ENCODE results near the gene RHPN2. TPM values are rescaled to one million over a fixed set of nuclear protein-coding genes. Genes with fewer than 3 reads are reported as not detected.

RHPN2 gene
- total RNA-seq, 4 donors from 2014 or later: 49.0 to 276 (median 74.3) TPM

DNA sequence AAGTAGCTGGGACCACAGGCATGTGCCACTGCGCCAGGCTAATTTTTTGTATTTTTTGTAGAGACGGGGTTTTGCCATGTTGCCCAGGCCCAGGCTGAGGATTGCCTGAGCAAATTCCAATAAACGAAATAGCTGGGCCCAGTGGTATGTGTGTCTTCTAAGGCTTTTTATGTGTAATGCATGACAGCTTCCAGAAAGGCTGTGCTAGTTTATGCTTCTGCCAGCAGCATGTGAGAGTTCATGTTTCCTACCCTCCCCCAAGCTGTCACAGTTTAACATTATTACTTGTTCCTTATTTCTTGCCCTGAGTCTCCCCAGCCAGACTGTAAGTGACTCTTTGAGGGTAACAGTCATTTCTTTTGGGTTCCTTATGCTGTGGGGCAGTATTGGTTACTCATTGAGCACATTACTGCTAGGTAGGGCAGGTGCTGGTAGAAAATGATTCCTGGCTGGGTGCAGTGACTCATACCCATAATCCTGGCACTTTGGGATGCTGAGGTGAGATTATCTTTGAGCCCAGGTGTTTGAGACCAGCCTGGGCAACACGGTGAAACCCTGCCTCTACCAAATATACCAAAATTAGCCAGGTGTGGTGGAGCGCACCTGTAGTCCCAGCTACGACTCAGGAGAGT, 29.9 kb upstream of the RHPN2 start:
- Histone ChIP-seq H3K27ac (peak overlapping the region in 2 of 4 donors; percentile 11 to 50), H3K27me3 (no peaks in the 10 kb centered on the region), H3K9me3 (no peaks in the 10 kb centered on the region), H3K4me3 (no peak overlapping the region), H3K36me3 (peaks cover 0 to 60% (median 15%) of the 10 kb centered on the region in 4 donors), H3K4me1 (peaks cover 0 to 14% (median 0%) of the 10 kb centered on the region in 4 donors)
- in situ Hi-C loops (cut with MboI; ENCODE audit: low pct_ligation_motif_present in 1 of 4, low pct_unique_long_range_greater_than_20kb in 1 of 4, low sequenced_read_pairs in 3 of 4): loop anchor here in 1 of 4 donors (25.0 kb wide), 1 partner anchor 107 kb away; no protein-coding TSS in a partner anchor
- TF ChIP-seq POLR2AphosphoS5 (IDR thresholded peaks at IDR 0.05) (no peak), POLR2A (IDR thresholded peaks at IDR 0.05) (no peak), EP300 (IDR thresholded peaks at IDR 0.05; ENCODE audit: low read depth) (no peak)
- WGBS, 2 donors (ENCODE audit: low coverage in 1 of 2): 60 to 67% methylated on average over 2 to 6 of the region's 6 CpGs
- intact Hi-C loops (cut with DNase I; ENCODE audit: low total_unique reads): no loop called here
- DNase-seq: no peak

DNA sequence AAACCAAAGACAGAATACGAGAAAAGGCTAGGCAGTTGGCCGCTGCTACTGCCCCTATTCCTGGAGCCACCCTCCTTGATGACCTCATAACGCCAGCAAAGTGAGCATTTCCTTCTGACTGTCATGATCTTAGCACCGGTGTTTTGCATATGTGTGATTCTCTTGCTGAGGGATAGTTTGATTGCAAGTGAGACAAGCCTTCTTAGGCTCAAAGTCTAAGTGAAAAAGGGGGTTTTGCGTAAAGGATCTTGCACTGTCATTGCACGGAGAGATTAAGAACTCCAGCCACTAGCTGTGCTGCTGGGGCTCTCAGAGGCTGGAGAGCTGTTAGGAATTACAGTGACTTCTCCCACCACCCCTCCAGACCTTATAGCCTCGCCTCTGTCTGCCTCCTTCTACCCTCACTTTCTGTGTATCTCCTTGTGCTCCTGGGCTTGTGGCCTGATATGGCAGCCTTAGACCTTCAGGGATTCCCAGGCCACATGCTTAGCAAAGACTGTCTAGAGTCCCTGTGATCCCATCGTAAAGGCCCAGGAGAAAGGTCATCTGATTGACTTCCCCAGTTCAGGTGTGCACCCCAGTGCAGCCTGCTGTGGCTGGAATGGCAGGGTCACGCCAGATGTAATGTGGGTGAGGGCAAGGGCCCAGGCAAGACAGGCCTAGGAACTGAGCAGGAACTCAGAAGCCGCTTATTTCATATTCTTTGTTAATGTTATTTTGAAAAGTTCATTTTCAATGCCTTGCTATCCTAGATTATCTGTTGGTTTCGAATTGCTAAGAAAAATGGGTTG, 28.9 kb upstream of the RHPN2 start:
- Histone ChIP-seq H3K9me3 (no peaks in the 10 kb centered on the region), H3K4me3 (no peak overlapping the region), H3K4me1 (peaks cover 0 to 14% (median 0%) of the 10 kb centered on the region in 4 donors), H3K27ac (peak overlapping the region in 1 of 4 donors; percentile 50), H3K27me3 (no peaks in the 10 kb centered on the region), H3K36me3 (peaks cover 0 to 68% (median 16%) of the 10 kb centered on the region in 4 donors)
- DNase-seq: no peak
- TF ChIP-seq, protein P1, sequence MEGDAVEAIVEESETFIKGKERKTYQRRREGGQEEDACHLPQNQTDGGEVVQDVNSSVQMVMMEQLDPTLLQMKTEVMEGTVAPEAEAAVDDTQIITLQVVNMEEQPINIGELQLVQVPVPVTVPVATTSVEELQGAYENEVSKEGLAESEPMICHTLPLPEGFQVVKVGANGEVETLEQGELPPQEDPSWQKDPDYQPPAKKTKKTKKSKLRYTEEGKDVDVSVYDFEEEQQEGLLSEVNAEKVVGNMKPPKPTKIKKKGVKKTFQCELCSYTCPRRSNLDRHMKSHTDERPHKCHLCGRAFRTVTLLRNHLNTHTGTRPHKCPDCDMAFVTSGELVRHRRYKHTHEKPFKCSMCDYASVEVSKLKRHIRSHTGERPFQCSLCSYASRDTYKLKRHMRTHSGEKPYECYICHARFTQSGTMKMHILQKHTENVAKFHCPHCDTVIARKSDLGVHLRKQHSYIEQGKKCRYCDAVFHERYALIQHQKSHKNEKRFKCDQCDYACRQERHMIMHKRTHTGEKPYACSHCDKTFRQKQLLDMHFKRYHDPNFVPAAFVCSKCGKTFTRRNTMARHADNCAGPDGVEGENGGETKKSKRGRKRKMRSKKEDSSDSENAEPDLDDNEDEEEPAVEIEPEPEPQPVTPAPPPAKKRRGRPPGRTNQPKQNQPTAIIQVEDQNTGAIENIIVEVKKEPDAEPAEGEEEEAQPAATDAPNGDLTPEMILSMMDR (IDR thresholded peaks at IDR 0.05): no peak
- TF ChIP-seq POLR2A (IDR thresholded peaks at IDR 0.05) (no peak), EP300 (IDR thresholded peaks at IDR 0.05; ENCODE audit: low read depth) (no peak), POLR2AphosphoS5 (IDR thresholded peaks at IDR 0.05) (no peak)
- in situ Hi-C loops (cut with MboI; ENCODE audit: low pct_ligation_motif_present in 1 of 4, low pct_unique_long_range_greater_than_20kb in 1 of 4, low sequenced_read_pairs in 3 of 4): loop anchor here in 1 of 4 donors (25.0 kb wide), 1 partner anchor 106 kb away; no protein-coding TSS in a partner anchor
- WGBS, 2 donors (ENCODE audit: low coverage in 1 of 2): 93 to 94% methylated on average over 5 to 11 of the region's 11 CpGs
- intact Hi-C loops (cut with DNase I; ENCODE audit: low total_unique reads): no loop called here

DNA sequence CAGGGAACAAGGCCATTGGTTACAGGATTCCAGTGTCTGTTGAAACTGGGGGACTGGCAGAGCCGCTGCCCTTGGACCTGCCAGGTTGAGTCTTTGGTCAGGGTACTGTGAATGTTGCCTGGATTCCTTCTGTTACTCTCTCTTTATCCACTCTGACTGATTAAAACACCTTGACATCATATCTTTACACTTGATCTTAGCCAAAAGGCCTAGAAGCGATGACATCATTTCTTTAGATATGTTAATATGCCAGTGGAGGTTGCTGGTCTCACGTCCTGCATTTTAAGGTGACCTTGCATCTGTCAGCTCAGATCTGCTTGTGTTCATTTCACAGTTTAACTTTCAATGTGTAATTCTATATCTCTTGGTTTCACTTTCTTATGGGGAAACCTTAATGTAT, 25.5 kb upstream of the RHPN2 start:
- Histone ChIP-seq H3K27ac (no peak overlapping the region), H3K4me3 (no peak overlapping the region), H3K36me3 (peaks cover 0 to 46% (median 11%) of the 10 kb centered on the region in 4 donors), H3K27me3 (no peaks in the 10 kb centered on the region), H3K9me3 (no peaks in the 10 kb centered on the region), H3K4me1 (peaks cover 0 to 11% (median 0%) of the 10 kb centered on the region in 4 donors)
- intact Hi-C loops (cut with DNase I; ENCODE audit: low total_unique reads) (no loop called here), in situ Hi-C loops (cut with MboI; ENCODE audit: low pct_ligation_motif_present in 1 of 4, low pct_unique_long_range_greater_than_20kb in 1 of 4, low sequenced_read_pairs in 3 of 4) (loop anchor here in 1 of 4 donors (25.0 kb wide), 1 partner anchor 103 kb away; no protein-coding TSS in a partner anchor)
- 81 to 90% methylated on average over 3 of the region's 3 CpGs for WGBS, 2 donors (ENCODE audit: low coverage in 1 of 2)
- no peak for DNase-seq
- TF ChIP-seq POLR2A (IDR thresholded peaks at IDR 0.05) (no peak), POLR2AphosphoS5 (IDR thresholded peaks at IDR 0.05) (no peak), EP300 (IDR thresholded peaks at IDR 0.05; ENCODE audit: low read depth) (no peak)
- TF ChIP-seq, protein P1 (IDR thresholded peaks at IDR 0.05): no peak

DNA sequence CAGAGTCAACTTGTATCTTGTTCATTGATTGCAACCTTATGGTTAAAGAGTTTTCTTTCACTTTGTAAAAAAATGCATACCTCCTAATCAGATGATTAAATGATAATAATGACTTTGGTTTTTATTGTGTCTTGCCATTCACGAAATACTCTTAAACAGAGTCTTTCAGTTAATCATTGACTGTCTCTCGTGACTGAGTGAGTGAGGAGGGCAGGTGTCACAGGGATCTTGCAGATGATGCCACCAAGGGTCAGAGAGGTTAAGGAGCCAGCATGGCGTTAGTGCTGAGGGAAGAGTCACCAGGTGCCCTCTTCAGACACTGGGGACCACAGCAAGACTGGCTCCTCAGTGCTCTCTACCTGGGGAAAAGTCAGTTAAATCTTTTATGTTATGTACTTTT, 24.3 kb upstream of the RHPN2 start:
- intact Hi-C loops (cut with DNase I; ENCODE audit: low total_unique reads): no loop called here
- Histone ChIP-seq H3K4me1 (peaks cover 0 to 12% (median 0%) of the 10 kb centered on the region in 4 donors), H3K27ac (no peak overlapping the region), H3K4me3 (no peak overlapping the region), H3K27me3 (no peaks in the 10 kb centered on the region), H3K9me3 (no peaks in the 10 kb centered on the region), H3K36me3 (peaks cover 0 to 40% (median 10%) of the 10 kb centered on the region in 4 donors)
- WGBS, 2 donors (ENCODE audit: low coverage in 1 of 2): 61 to 66% methylated on average over 3 of the region's 3 CpGs
- in situ Hi-C loops (cut with MboI; ENCODE audit: low pct_ligation_motif_present in 1 of 4, low pct_unique_long_range_greater_than_20kb in 1 of 4, low sequenced_read_pairs in 3 of 4): loop anchor here in 1 of 4 donors (25.0 kb wide), 1 partner anchor 102 kb away; no protein-coding TSS in a partner anchor
- no peak for TF ChIP-seq EP300 (IDR thresholded peaks at IDR 0.05; ENCODE audit: low read depth)
- TF ChIP-seq POLR2A (IDR thresholded peaks at IDR 0.05): no peak
- no peak for TF ChIP-seq POLR2AphosphoS5 (IDR thresholded peaks at IDR 0.05)
- TF ChIP-seq, protein P1 (IDR thresholded peaks at IDR 0.05): no peak
- DNase-seq: no peak
